K562 (cell line): ENCODE data around the gene DPEP1. TPM values are rescaled to one million over a fixed set of nuclear protein-coding genes. Genes with fewer than 3 reads are reported as not detected.

Experiments
- ELK1 ChIP-seq: sonication (generic); formaldehyde crosslinking; IDR thresholded peaks from 2 replicates; pipeline ENCODE4 v1.8.1; 2022; ENCODE audit warnings: missing genetic modification reagents
- FUS ChIP-seq: fragments of 200-400 bp; formaldehyde crosslinking; optimal IDR thresholded peaks from 2 replicates; pipeline ENCODE3; 2017; ENCODE audit warnings: low read depth, low read length
- HDAC2 ChIP-seq: fragments of 450-650 bp; IDR thresholded peaks from 2 replicates; pipeline ENCODE4 v1.6.1; 2016; ENCODE audit warnings: mild to moderate bottlenecking
- KAT8 ChIP-seq: fragments of 450-650 bp; IDR thresholded peaks from 2 replicates; pipeline ENCODE4 v1.6.1; 2016; ENCODE audit warnings: low read depth, mild to moderate bottlenecking
- KDM5B ChIP-seq: fragments of 200-600 bp; sonication (generic); IDR thresholded peaks from 2 replicates; pipeline ENCODE4 v1.6.1; 2012; ENCODE audit warnings: low read depth, mild to moderate bottlenecking, moderate library complexity, low read length, control low read depth, inconsistent platforms; ENCODE audit not compliant: insufficient replicate concordance
- KLF10 ChIP-seq: fragments of 250-450 bp; sonication (Bioruptor Pico); IDR thresholded peaks from 2 replicates; pipeline ENCODE4 v1.6.1; 2021; ENCODE audit warnings: matching md5 sums
- SIX5 ChIP-seq, 2 experiments: IDR thresholded peaks; 2 replicates each; pipeline ENCODE4 v1.6.1; 2011; ENCODE audit warnings: low read length in 2 of 2, borderline replicate concordance in 1 of 2, low read depth in 1 of 2, mild to moderate bottlenecking in 1 of 2, moderate library complexity in 1 of 2; ENCODE audit not compliant: insufficient read depth in 1 of 2
- SMARCB1 ChIP-seq: IDR thresholded peaks from 2 replicates; pipeline ENCODE4 v1.6.1; 2011; ENCODE audit warnings: improper control_type of control experiment, low read depth; ENCODE audit not compliant: insufficient read length
- ZNF274 ChIP-seq: IDR thresholded peaks from 2 replicates; pipeline ENCODE4 v1.6.1; 2011; ENCODE audit warnings: low read depth, mild to moderate bottlenecking, low read length, moderate library complexity, borderline replicate concordance
- ZNF586 ChIP-seq: fragments of 450-650 bp; formaldehyde crosslinking; conservative IDR thresholded peaks from 2 replicates; pipeline ENCODE4 v1.4.0; 2020; ENCODE audit warnings: mild to moderate bottlenecking, moderate library complexity
- polyA plus RNA-seq, 8 experiments: library from polyadenylated mRNA; depleted of rRNA in 4 of 8; stranded (reverse) in 5 of 8; unstranded in 3 of 8; fragments of >200 nt; fragmentation: Nextera tagmentation in 2 of 8; fragmentation: Illumina TruSeq in 1 of 8; extraction: Ambion mirVana in 2 of 8; extraction: Trizol in 1 of 8; gene quantifications; 2 replicates each; pipeline versions ENCODE4 v1.2.1 to v1.2.3, GENCODE V29; 2011 to 2014; ENCODE audit warnings: inconsistent platforms in 1 of 8, missing spikeins in 1 of 8
- total RNA-seq, 7 experiments: library from RNA; depleted of rRNA in 6 of 7; stranded (reverse); fragments of >200 nt in 6 of 7; fragmentation: Illumina TruSeq in 2 of 7; extraction: Trizol in 2 of 7; gene quantifications; 2 replicates each; pipeline versions ENCODE4 v1.2.1 to v1.2.3, GENCODE V29; 2011 to 2021; ENCODE audit warnings: low replicate concordance in 1 of 7
- TF ChIP-seq, protein P1 (sequence below): fragments of 250-450 bp; sonication (Bioruptor Pico); IDR thresholded peaks from 2 replicates; pipeline ENCODE4 v1.4.0; 2020
- TF ChIP-seq, protein P2 (sequence below): fragments of 450-650 bp; formaldehyde crosslinking; IDR thresholded peaks from 2 replicates; pipeline ENCODE4 v1.4.0; 2020; ENCODE audit warnings: mild to moderate bottlenecking, mixed read lengths
- TF ChIP-seq, protein P3 (sequence below): IDR thresholded peaks from 3 replicates; pipeline ENCODE4 v1.6.1; 2011; ENCODE audit warnings: borderline replicate concordance, mild to moderate bottlenecking, moderate library complexity; ENCODE audit not compliant: insufficient read length; ENCODE audit errors: extremely low read depth

Gene DPEP1
- total and polyA plus RNA-seq, 9 of the 15 experiments (the other 6 are each of a cell fraction or from before 2014, with no cell fraction given) = 0.14 to 0.31 (median 0.20) TPM; not detected in 6

DNA sequence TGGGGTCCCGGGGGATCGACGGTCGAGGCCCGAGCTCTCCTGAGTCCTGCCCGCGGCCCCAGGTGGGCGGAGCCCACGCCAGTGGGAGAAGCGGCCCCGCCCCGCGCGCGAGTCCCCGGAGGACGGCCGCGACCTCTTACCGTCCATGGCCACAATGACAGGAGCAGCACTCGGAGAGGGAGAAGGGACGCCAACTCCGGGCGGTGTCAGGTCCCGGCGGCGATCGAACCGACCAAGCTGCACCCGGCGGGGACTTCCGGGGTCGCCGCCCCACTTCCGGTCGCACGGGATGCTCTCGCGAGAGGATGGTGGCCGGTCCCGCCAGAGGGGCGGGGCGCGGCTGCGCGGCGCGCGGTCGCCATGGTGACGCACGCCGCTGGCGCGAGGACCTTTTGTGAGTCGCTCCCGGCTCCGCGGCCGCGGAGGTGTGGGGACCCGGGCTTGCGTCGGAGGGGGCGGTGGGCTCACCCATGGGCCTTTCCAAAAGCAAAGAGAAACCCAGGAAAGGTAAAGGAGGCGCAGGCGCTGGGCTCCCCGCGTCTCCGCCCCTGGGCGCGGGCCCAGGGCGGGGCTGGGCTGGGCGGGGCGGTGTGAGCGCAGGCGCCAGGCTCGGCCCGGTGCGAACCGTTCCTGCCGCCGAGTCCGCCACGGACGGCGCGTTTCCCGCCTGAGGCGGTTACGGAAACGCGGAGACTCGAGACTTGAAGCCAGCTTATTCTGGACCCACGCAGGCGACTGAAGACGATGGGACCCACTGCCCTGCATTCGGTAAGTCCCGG is 44.2 kb downstream of the DPEP1 start, which contains the start of the genes CHMP1A and SPATA33 (continued):
- no peak for TF ChIP-seq SIX5 (IDR thresholded peaks at IDR 0.05; ENCODE audit: borderline replicate concordance in 1 of 2, insufficient read depth in 1 of 2, low read depth in 1 of 2, low read length in 2 of 2)
- no peak; the same call in 1 of the 2 replicates for TF ChIP-seq ZNF274
- no peak for TF ChIP-seq ZNF586 (CRISPR knock-in tag)
- TF ChIP-seq ELK1 (CRISPR knock-in tag) = 0 out of 2 replicates have a peak, but pooled peaks have one; percentile 81
- no peak for TF ChIP-seq KAT8
- TF ChIP-seq, protein P1, sequence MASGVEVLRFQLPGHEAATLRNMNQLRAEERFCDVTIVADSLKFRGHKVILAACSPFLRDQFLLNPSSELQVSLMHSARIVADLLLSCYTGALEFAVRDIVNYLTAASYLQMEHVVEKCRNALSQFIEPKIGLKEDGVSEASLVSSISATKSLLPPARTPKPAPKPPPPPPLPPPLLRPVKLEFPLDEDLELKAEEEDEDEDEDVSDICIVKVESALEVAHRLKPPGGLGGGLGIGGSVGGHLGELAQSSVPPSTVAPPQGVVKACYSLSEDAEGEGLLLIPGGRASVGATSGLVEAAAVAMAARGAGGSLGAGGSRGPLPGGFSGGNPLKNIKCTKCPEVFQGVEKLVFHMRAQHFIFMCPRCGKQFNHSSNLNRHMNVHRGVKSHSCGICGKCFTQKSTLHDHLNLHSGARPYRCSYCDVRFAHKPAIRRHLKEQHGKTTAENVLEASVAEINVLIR (CRISPR knock-in tag) = no peak
- peak; percentile 89 for TF ChIP-seq KDM5B
- no peak for TF ChIP-seq SMARCB1
- TF ChIP-seq KLF10 (CRISPR knock-in tag) = no peak
- TF ChIP-seq, protein P2, sequence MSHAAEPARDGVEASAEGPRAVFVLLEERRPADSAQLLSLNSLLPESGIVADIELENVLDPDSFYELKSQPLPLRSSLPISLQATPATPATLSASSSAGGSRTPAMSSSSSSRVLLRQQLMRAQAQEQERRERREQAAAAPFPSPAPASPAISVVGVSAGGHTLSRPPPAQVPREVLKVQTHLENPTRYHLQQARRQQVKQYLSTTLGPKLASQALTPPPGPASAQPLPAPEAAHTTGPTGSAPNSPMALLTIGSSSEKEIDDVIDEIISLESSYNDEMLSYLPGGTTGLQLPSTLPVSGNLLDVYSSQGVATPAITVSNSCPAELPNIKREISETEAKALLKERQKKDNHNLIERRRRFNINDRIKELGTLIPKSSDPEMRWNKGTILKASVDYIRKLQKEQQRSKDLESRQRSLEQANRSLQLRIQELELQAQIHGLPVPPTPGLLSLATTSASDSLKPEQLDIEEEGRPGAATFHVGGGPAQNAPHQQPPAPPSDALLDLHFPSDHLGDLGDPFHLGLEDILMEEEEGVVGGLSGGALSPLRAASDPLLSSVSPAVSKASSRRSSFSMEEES (CRISPR knock-in tag) = no peak
- no peak; the same call in 1 of the 2 replicates for TF ChIP-seq HDAC2
- TF ChIP-seq FUS = peak; percentile 41
- TF ChIP-seq, protein P3, sequence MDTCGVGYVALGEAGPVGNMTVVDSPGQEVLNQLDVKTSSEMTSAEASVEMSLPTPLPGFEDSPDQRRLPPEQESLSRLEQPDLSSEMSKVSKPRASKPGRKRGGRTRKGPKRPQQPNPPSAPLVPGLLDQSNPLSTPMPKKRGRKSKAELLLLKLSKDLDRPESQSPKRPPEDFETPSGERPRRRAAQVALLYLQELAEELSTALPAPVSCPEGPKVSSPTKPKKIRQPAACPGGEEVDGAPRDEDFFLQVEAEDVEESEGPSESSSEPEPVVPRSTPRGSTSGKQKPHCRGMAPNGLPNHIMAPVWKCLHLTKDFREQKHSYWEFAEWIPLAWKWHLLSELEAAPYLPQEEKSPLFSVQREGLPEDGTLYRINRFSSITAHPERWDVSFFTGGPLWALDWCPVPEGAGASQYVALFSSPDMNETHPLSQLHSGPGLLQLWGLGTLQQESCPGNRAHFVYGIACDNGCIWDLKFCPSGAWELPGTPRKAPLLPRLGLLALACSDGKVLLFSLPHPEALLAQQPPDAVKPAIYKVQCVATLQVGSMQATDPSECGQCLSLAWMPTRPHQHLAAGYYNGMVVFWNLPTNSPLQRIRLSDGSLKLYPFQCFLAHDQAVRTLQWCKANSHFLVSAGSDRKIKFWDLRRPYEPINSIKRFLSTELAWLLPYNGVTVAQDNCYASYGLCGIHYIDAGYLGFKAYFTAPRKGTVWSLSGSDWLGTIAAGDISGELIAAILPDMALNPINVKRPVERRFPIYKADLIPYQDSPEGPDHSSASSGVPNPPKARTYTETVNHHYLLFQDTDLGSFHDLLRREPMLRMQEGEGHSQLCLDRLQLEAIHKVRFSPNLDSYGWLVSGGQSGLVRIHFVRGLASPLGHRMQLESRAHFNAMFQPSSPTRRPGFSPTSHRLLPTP = no peak
